ENCODE results near the gene SLC35D1.

DNA sequence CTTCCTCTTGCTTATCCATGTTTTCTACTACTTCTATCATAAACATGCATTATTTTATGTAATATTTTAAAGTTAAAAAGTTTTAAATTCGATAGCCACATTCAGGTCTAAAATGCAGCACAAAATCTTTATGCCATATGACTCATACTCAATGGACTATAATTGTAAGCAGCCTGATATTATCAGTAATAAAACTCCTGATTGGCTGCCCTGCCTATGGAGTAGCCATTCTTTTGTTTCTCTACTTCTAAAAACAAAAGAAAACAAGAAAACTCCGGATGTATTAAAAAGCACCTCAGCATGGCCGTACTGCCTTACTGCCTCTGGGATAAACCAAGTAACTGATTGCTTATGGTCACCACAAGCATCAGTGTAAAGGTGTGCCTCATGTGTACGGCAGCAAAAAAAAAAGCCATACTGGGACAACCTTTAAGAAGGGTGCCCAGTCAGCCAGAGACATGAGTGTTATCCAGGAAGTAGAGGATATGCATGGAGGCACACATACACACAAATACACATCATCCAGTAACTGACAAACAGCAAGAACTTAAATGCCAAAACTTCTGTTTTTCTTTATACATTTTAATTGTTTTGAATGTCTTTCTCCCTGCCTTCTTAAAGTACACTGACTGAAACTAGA lies 9.2 kb downstream of the SLC35D1 start:
- TF ChIP-seq, protein P1, sequence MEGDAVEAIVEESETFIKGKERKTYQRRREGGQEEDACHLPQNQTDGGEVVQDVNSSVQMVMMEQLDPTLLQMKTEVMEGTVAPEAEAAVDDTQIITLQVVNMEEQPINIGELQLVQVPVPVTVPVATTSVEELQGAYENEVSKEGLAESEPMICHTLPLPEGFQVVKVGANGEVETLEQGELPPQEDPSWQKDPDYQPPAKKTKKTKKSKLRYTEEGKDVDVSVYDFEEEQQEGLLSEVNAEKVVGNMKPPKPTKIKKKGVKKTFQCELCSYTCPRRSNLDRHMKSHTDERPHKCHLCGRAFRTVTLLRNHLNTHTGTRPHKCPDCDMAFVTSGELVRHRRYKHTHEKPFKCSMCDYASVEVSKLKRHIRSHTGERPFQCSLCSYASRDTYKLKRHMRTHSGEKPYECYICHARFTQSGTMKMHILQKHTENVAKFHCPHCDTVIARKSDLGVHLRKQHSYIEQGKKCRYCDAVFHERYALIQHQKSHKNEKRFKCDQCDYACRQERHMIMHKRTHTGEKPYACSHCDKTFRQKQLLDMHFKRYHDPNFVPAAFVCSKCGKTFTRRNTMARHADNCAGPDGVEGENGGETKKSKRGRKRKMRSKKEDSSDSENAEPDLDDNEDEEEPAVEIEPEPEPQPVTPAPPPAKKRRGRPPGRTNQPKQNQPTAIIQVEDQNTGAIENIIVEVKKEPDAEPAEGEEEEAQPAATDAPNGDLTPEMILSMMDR (IDR thresholded peaks at IDR 0.05), result no peak
- TF ChIP-seq EP300 (IDR thresholded peaks at IDR 0.05), result no peak

Measured in esophagus muscularis mucosa (tissue), 3 donors.